ENCODE measurements around the gene LAMTOR1. TPM values are rescaled to one million over a fixed set of nuclear protein-coding genes. Genes with fewer than 3 reads are reported as not detected.

Gene LAMTOR1
- polyA plus RNA-seq, 1 donor (not counting 4 experiments of a cell fraction or from before 2014, with no cell fraction given) = 88.5 TPM

- Histone ChIP-seq H3K9me3 (ENCODE audit: control insufficient read depth, low read depth, low read length) (no peaks in the 10 kb centered on the region), H3K79me2 (ENCODE audit: control insufficient read depth, insufficient read depth, low read length) (peaks cover 85% of the 10 kb centered on the region), H3K4me1 (ENCODE audit: control insufficient read depth, extremely low read depth, insufficient read depth, low read length) (peaks cover 40% of the 10 kb centered on the region), H3K4me2 (ENCODE audit: control insufficient read depth, extremely low read depth, insufficient read depth, low read depth, low read length) (peak overlapping the region; percentile 61), H4K20me1 (ENCODE audit: control insufficient read depth, extremely low read depth, insufficient read depth, low read length) (no peaks in the 10 kb centered on the region), H3K27ac (ENCODE audit: control insufficient read depth, insufficient read depth, low read length) (peak overlapping the region; percentile 60), H3K4me3 (ENCODE audit: control insufficient read depth in 2 of 3, extremely low read depth in 1 of 3, insufficient read depth in 2 of 3, low read depth in 1 of 3, low read length in 3 of 3) (peak overlapping the region in 1 of 3 experiments; percentile 23), H2AFZ (ENCODE audit: control insufficient read depth, low read length) (no peak overlapping the region), H3K27me3 (ENCODE audit: control insufficient read depth, extremely low read depth, insufficient read depth, low read length) (no peaks in the 10 kb centered on the region), H3K9ac (ENCODE audit: control insufficient read depth, extremely low read depth, insufficient read depth, low read length) (no peak overlapping the region), H3K9me1 (ENCODE audit: control insufficient read depth, extremely low read depth, insufficient read depth, low read length) (no peaks in the 10 kb centered on the region), H3K36me3 (ENCODE audit: control insufficient read depth in 2 of 2, extremely low read depth in 1 of 2, insufficient read depth in 2 of 2, low read length in 2 of 2) (peaks cover 0 to 4% of the 10 kb centered on the region in 2 experiments)
- dilution Hi-C loops (cut with MboI; ENCODE audit: extremely low pct_ligation_motif_present, low sequenced_read_pairs) = no loop called here
- DNase-seq (ENCODE audit: low read depth, low spot score) (no peak), FAIRE-seq (peak; percentile 76)
- no peak for TF ChIP-seq EZH2 (IDR thresholded peaks at IDR 0.05; ENCODE audit: low read length)
- TF ChIP-seq, protein P1, sequence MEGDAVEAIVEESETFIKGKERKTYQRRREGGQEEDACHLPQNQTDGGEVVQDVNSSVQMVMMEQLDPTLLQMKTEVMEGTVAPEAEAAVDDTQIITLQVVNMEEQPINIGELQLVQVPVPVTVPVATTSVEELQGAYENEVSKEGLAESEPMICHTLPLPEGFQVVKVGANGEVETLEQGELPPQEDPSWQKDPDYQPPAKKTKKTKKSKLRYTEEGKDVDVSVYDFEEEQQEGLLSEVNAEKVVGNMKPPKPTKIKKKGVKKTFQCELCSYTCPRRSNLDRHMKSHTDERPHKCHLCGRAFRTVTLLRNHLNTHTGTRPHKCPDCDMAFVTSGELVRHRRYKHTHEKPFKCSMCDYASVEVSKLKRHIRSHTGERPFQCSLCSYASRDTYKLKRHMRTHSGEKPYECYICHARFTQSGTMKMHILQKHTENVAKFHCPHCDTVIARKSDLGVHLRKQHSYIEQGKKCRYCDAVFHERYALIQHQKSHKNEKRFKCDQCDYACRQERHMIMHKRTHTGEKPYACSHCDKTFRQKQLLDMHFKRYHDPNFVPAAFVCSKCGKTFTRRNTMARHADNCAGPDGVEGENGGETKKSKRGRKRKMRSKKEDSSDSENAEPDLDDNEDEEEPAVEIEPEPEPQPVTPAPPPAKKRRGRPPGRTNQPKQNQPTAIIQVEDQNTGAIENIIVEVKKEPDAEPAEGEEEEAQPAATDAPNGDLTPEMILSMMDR (optimal IDR thresholded peaks at IDR 0.05 in 1 of 3, IDR thresholded peaks at IDR 0.05 in 1 of 3, conservative IDR thresholded peaks at IDR 0.05 in 1 of 3; ENCODE audit: extremely low read depth in 1 of 3, insufficient read depth in 2 of 3, low read length in 3 of 3) = no peak
These were observed 30.7 kb downstream of the LAMTOR1 start for GRCh38 chr11:72072348-72072747.

- H3K4me1 ChIP-seq (ENCODE audit: control insufficient read depth, extremely low read depth, insufficient read depth, low read length) = peaks cover 40% of the 10 kb centered on the region
- dilution Hi-C loops (cut with MboI; ENCODE audit: extremely low pct_ligation_motif_present, low sequenced_read_pairs) = no loop called here
- peaks cover 80% of the 10 kb centered on the region for H3K79me2 ChIP-seq (ENCODE audit: control insufficient read depth, insufficient read depth, low read length)
- no peak for TF ChIP-seq EZH2 (IDR thresholded peaks at IDR 0.05; ENCODE audit: low read length)
- TF ChIP-seq, protein P1 (optimal IDR thresholded peaks at IDR 0.05 in 1 of 3, IDR thresholded peaks at IDR 0.05 in 1 of 3, conservative IDR thresholded peaks at IDR 0.05 in 1 of 3; ENCODE audit: extremely low read depth in 1 of 3, insufficient read depth in 2 of 3, low read length in 3 of 3) = no peak
- no peaks in the 10 kb centered on the region for H3K9me3 ChIP-seq (ENCODE audit: control insufficient read depth, low read depth, low read length)
- no peaks in the 10 kb centered on the region for H3K27me3 ChIP-seq (ENCODE audit: control insufficient read depth, extremely low read depth, insufficient read depth, low read length)
- no peak overlapping the region for H3K4me3 ChIP-seq (ENCODE audit: control insufficient read depth in 2 of 3, extremely low read depth in 1 of 3, insufficient read depth in 2 of 3, low read depth in 1 of 3, low read length in 3 of 3)
- no peak for FAIRE-seq
- H3K9ac ChIP-seq (ENCODE audit: control insufficient read depth, extremely low read depth, insufficient read depth, low read length) = no peak overlapping the region
- no peaks in the 10 kb centered on the region for H4K20me1 ChIP-seq (ENCODE audit: control insufficient read depth, extremely low read depth, insufficient read depth, low read length)
- H3K27ac ChIP-seq (ENCODE audit: control insufficient read depth, insufficient read depth, low read length) = peak overlapping the region; percentile 55
- no peaks in the 10 kb centered on the region for H3K9me1 ChIP-seq (ENCODE audit: control insufficient read depth, extremely low read depth, insufficient read depth, low read length)
- peak overlapping the region; percentile 37 for H3K4me2 ChIP-seq (ENCODE audit: control insufficient read depth, extremely low read depth, insufficient read depth, low read depth, low read length)
- H3K36me3 ChIP-seq (ENCODE audit: control insufficient read depth in 2 of 2, extremely low read depth in 1 of 2, insufficient read depth in 2 of 2, low read length in 2 of 2) = peaks cover 2 to 8% of the 10 kb centered on the region in 2 experiments
- no peak for DNase-seq (ENCODE audit: low read depth, low spot score)
- H2AFZ ChIP-seq (ENCODE audit: control insufficient read depth, low read length) = no peak overlapping the region
These were observed 32.6 kb downstream of the LAMTOR1 start for GRCh38 chr11:72070491-72070890.
